B cell (primary cell): Measurements from ENCODE around the gene ADAMTSL2. TPM values are rescaled to one million over a fixed set of nuclear protein-coding genes. Genes with fewer than 3 reads are reported as not detected.

Source experiments
- ATAC-seq: fragments of 200-7000 bp; cut with Tn5 transposase; one replicate; pipeline ENCODE4 v1.10.0; 2021; ENCODE audit warnings: low read depth, mild to moderate bottlenecking, moderate number of reproducible peaks, moderate library complexity
- CTCF ChIA-PET: fragments of 350-600 bp; sonication (Branson Sonifier 250); formaldehyde crosslinking; loops from one replicate; lab custom pipeline; 2021; ENCODE audit warnings: antibody characterized with exemption, inconsistent platforms; lab: Charles Lee
- POLR2A ChIA-PET: fragments of 350-600 bp; sonication (Branson Sonifier 250); formaldehyde crosslinking; loops from one replicate; lab custom pipeline; 2021; ENCODE audit warnings: antibody characterized with exemption; lab: Charles Lee
- DNase-seq: peaks from one replicate; pipeline ENCODE4 v3.0.0; 2013
- H2AFZ ChIP-seq: 2 replicates; pipeline ENCODE4 v1.6.1; 2012; ENCODE audit warnings: mild to moderate bottlenecking, low read depth, low read length; ENCODE audit not compliant: insufficient read depth, poor library complexity, severe bottlenecking
- H3K27ac ChIP-seq, 2 donors: 1 replicate in 1 of 2; 2 replicates in 1 of 2; pipeline ENCODE4 v1.5.1; 2012 to 2013; ENCODE audit warnings: low read length in 2 of 2, mild to moderate bottlenecking in 2 of 2, moderate library complexity in 1 of 2
- H3K27me3 ChIP-seq, 4 experiments: fragments of 200-600 bp in 1 of 4; sonication (generic) in 1 of 4; replicated peaks in 1 of 4; 1 replicate in 2 of 4; 2 replicates in 2 of 4; pipeline versions ENCODE4 v1.6.1 to v1.7.0; 2013 to 2016; ENCODE audit warnings: low read length in 3 of 4, mild to moderate bottlenecking in 2 of 4, mixed read lengths in 1 of 4, moderate library complexity in 1 of 4; ENCODE audit not compliant: insufficient read depth in 4 of 4, control insufficient read depth in 3 of 4; ENCODE audit errors: control extremely low read depth in 1 of 4
- H3K36me3 ChIP-seq, 2 experiments: replicated peaks in 1 of 2; 1 replicate in 1 of 2; 2 replicates in 1 of 2; pipeline versions ENCODE4 v1.6.1 to v1.7.1; 2013; ENCODE audit warnings: low read length in 1 of 2; ENCODE audit not compliant: insufficient read depth in 2 of 2, control insufficient read depth in 1 of 2; ENCODE audit errors: control extremely low read depth in 1 of 2, extremely low read depth in 1 of 2
- H3K4me1 ChIP-seq, 2 donors: fragments of 200-600 bp in 1 of 2; sonication (generic) in 1 of 2; 1 replicate in 1 of 2; 2 replicates in 1 of 2; pipeline versions ENCODE4 v1.5.1 to v1.6.1; 2013 to 2017; ENCODE audit warnings: low read length in 2 of 2; ENCODE audit not compliant: control insufficient read depth in 2 of 2, insufficient read depth in 2 of 2
- H3K4me2 ChIP-seq: replicated peaks from 2 replicates; pipeline ENCODE3; 2012; ENCODE audit warnings: mild to moderate bottlenecking, low read depth, low read length; ENCODE audit not compliant: poor library complexity, severe bottlenecking
- H3K4me3 ChIP-seq, 5 experiments: fragments of 200-600 bp in 1 of 5; sonication (generic) in 1 of 5; 1 replicate in 3 of 5; 2 replicates in 2 of 5; pipeline versions ENCODE4 v1.5.1 to v1.7.0; 2011 to 2016; ENCODE audit warnings: low read length in 4 of 5, mild to moderate bottlenecking in 4 of 5, low read depth in 2 of 5, control low read depth in 1 of 5, moderate library complexity in 1 of 5; ENCODE audit not compliant: insufficient read depth in 1 of 5; ENCODE audit errors: control extremely low read depth in 1 of 5, extremely low read depth in 1 of 5
- H3K79me2 ChIP-seq: fragments of 200-600 bp; sonication (generic); one replicate; pipeline ENCODE4 v1.6.0; 2016; ENCODE audit warnings: low read length; ENCODE audit not compliant: control insufficient read depth, insufficient read depth
- H3K9ac ChIP-seq: fragments of 200-600 bp; sonication (generic); 2 replicates; pipeline ENCODE4 v1.6.1; 2017; ENCODE audit warnings: mild to moderate bottlenecking, low read length, moderate library complexity
- H3K9me3 ChIP-seq, 3 donors: one replicate each; pipeline versions ENCODE4 v1.6.1 to v1.7.1; 2013; ENCODE audit warnings: low read length in 2 of 3; ENCODE audit not compliant: control insufficient read depth in 2 of 3, insufficient read depth in 1 of 3; ENCODE audit errors: control extremely low read depth in 1 of 3
- H4K20me1 ChIP-seq: 2 replicates; pipeline ENCODE4 v1.6.0; 2012; ENCODE audit warnings: mild to moderate bottlenecking, low read length; ENCODE audit not compliant: insufficient read depth, control insufficient read depth, poor library complexity, severe bottlenecking
- H3K27ac Mint-ChIP-seq: one replicate; pipeline ENCODE4 v1.8.0; 2021; ENCODE audit warnings: mixed read lengths
- H3K27me3 Mint-ChIP-seq: one replicate; pipeline ENCODE4 v1.8.0; 2021; ENCODE audit warnings: mixed read lengths
- H3K4me1 Mint-ChIP-seq: one replicate; pipeline ENCODE4 v1.8.0; 2021; ENCODE audit warnings: mixed read lengths
- H3K4me3 Mint-ChIP-seq: one replicate; pipeline ENCODE4 v1.8.0; 2021; ENCODE audit warnings: mixed read lengths
- H3K9me3 Mint-ChIP-seq: one replicate; pipeline ENCODE4 v1.8.0; 2022; ENCODE audit warnings: mixed read lengths; ENCODE audit not compliant: insufficient read depth
- EZH2 ChIP-seq: IDR thresholded peaks from 2 replicates; pipeline ENCODE4 v1.6.1; 2012; ENCODE audit warnings: borderline replicate concordance, low read depth, mild to moderate bottlenecking, moderate library complexity, low read length; ENCODE audit not compliant: insufficient read depth, poor library complexity, severe bottlenecking
- WGBS: methylation state at CpG from one replicate; pipeline ENCODE4 v1.1.5; 2013; ENCODE audit warnings: missing lambda C conversion rate; ENCODE audit not compliant: insufficient coverage; 5-methylcytosine and 5-hydroxymethylcytosine counted together
- intact Hi-C: fragments of 100-400 bp; cut with micrococcal nuclease; formaldehyde crosslinking; loops from one replicate; pipeline ENCODE4 v1.10.0; 2022
- polyA plus RNA-seq: library from polyadenylated mRNA; depleted of rRNA; stranded (reverse); fragments of >200 nt; gene quantifications from 2 replicates; pipeline ENCODE4 v1.2.3, GENCODE V29; 2012
- total RNA-seq, 2 donors: library from RNA; stranded (reverse); fragments of 120-200 nt in 1 of 2; gene quantifications; 1 replicate in 1 of 2; 2 replicates in 1 of 2; pipeline versions ENCODE4 v1.2.3 to v1.2.4, GENCODE V29; 2013 to 2022
- TF ChIP-seq, protein P1 (sequence below): fragments of 200-600 bp; IDR thresholded peaks from one replicate; pipeline ENCODE4 v1.8.0; 2022; ENCODE audit warnings: antibody characterized with exemption, mild to moderate bottlenecking

ADAMTSL2 gene
- total and polyA plus RNA-seq, 2 donors (not counting 1 experiment from before 2014, with no cell fraction given) = 0.03 TPM; not detected in 1

DNA sequence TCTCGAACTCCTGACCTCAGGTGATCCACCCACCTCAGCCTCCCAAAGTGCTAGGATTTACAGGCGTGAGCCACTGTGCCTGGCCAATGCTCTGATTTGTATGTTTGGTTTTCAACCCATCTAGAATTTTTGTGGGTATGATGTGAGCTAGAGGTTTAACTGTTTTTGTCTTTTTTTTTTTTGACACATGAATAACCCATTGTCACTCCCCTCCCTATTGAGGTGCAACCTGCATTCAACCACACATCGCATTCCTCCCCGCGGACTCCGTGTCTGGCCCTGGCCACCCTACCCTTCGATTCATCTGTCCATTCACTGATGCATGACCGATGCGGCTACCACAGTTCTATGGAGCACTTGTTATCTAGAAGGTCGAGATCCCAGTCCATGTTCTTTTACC is 84.2 kb downstream of the ADAMTSL2 start:
- Histone ChIP-seq H3K9me3 (peaks cover 0 to 4% (median 0%) of the 10 kb centered on the region in 3 donors), H3K4me1 (peaks cover 7 to 9% of the 10 kb centered on the region in 2 donors), H3K9ac (no peak overlapping the region), H3K27me3 (peaks cover 0 to 24% (median 3%) of the 10 kb centered on the region in 4 experiments), H3K4me2 (no peak overlapping the region), H3K4me3 (no peak overlapping the region), H4K20me1 (no peaks in the 10 kb centered on the region), H2AFZ (no peak overlapping the region), H3K79me2 (no peaks in the 10 kb centered on the region), H3K36me3 (no peaks in the 10 kb centered on the region), H3K27ac (no peak overlapping the region)
- Mint-ChIP-seq H3K9me3 (no peaks in the 10 kb centered on the region), H3K4me3 (no peak overlapping the region), H3K27me3 (peaks cover 30% of the 10 kb centered on the region), H3K4me1 (peaks cover 12% of the 10 kb centered on the region), H3K27ac (peak overlapping the region; percentile 28)
- TF ChIP-seq EZH2 = no peak
- TF ChIP-seq, protein P1, sequence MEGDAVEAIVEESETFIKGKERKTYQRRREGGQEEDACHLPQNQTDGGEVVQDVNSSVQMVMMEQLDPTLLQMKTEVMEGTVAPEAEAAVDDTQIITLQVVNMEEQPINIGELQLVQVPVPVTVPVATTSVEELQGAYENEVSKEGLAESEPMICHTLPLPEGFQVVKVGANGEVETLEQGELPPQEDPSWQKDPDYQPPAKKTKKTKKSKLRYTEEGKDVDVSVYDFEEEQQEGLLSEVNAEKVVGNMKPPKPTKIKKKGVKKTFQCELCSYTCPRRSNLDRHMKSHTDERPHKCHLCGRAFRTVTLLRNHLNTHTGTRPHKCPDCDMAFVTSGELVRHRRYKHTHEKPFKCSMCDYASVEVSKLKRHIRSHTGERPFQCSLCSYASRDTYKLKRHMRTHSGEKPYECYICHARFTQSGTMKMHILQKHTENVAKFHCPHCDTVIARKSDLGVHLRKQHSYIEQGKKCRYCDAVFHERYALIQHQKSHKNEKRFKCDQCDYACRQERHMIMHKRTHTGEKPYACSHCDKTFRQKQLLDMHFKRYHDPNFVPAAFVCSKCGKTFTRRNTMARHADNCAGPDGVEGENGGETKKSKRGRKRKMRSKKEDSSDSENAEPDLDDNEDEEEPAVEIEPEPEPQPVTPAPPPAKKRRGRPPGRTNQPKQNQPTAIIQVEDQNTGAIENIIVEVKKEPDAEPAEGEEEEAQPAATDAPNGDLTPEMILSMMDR = no peak
- ATAC-seq (no peak), DNase-seq (no peak)
- POLR2A ChIA-PET = no interaction called here
- intact Hi-C loops = no loop called here
- CTCF ChIA-PET = no interaction called here
- 91% methylated on average over 9 of the region's 10 CpGs for WGBS

DNA sequence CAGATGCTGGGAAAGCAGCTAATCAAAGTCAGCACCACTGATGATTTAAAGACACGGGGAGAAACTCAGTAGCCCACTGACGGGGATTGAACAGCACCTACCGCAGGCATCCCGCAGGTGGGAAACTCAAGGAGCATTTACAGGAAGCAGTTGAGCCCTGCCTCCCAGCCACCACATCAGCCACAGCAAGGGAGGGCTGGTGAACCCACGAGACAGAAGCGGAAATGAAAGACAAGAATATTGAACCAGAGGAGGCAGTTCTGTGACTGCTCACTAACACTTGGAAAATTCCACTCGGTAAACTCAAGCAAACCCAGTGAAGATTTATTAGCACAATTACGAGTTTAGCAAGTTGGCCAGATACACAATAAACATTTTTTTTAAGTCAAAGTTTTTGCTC is 85.3 kb downstream of the ADAMTSL2 start:
- Mint-ChIP-seq H3K9me3 (no peaks in the 10 kb centered on the region), H3K27ac (no peak overlapping the region), H3K27me3 (peaks cover 26% of the 10 kb centered on the region), H3K4me1 (peaks cover 12% of the 10 kb centered on the region), H3K4me3 (peak overlapping the region; percentile 21)
- Histone ChIP-seq H3K36me3 (no peaks in the 10 kb centered on the region), H3K27me3 (peaks cover 0 to 31% (median 4%) of the 10 kb centered on the region in 4 experiments), H3K4me2 (peak overlapping the region; percentile 30), H3K4me3 (no peak overlapping the region), H3K4me1 (peaks cover 7 to 9% of the 10 kb centered on the region in 2 donors), H3K9ac (no peak overlapping the region), H2AFZ (no peak overlapping the region), H4K20me1 (no peaks in the 10 kb centered on the region), H3K27ac (no peak overlapping the region), H3K79me2 (no peaks in the 10 kb centered on the region), H3K9me3 (peaks cover 0 to 8% (median 0%) of the 10 kb centered on the region in 3 donors)
- CTCF ChIA-PET = no interaction called here
- no peak for ATAC-seq
- POLR2A ChIA-PET = no interaction called here
- TF ChIP-seq, protein P1 = no peak
- TF ChIP-seq EZH2 = no peak
- 3% methylated on average over 7 of the region's 8 CpGs for WGBS
- intact Hi-C loops = no loop called here
- peak; percentile 56 for DNase-seq
